Activated CD8-positive, alpha-beta T cell treated with anti-CD3 and anti-CD28 coated beads for 36 hours (primary cell): ENCODE measurements around the gene KCTD16. TPM values are rescaled to one million over a fixed set of nuclear protein-coding genes. Genes with fewer than 3 reads are reported as not detected.

Experiments used
- ATAC-seq: fragments of 200-7000 bp; cut with Tn5 transposase; one replicate; pipeline ENCODE4 v1.10.0; 2021; ENCODE audit warnings: mild to moderate bottlenecking, moderate library complexity
- CTCF ChIA-PET: fragments of 350-600 bp; sonication (Branson Sonifier 250); formaldehyde crosslinking; loops from one replicate; lab custom pipeline; 2021; ENCODE audit warnings: antibody characterized with exemption; lab: Charles Lee
- POLR2A ChIA-PET: fragments of 350-600 bp; sonication (Branson Sonifier 250); formaldehyde crosslinking; loops from one replicate; lab custom pipeline; 2021; ENCODE audit warnings: antibody characterized with exemption; lab: Charles Lee
- DNase-seq: peaks from one replicate; pipeline ENCODE4 v3.0.0-alpha.2; 2020
- H3K27ac Mint-ChIP-seq: one replicate; pipeline ENCODE4 v1.8.0; 2021; ENCODE audit warnings: mild to moderate bottlenecking, mixed read lengths
- H3K27me3 Mint-ChIP-seq: one replicate; pipeline ENCODE4 v1.8.0; 2021; ENCODE audit warnings: mixed read lengths
- H3K36me3 Mint-ChIP-seq: one replicate; pipeline ENCODE4 v1.8.0; 2021; ENCODE audit warnings: low read depth, mixed read lengths
- H3K4me1 Mint-ChIP-seq: one replicate; pipeline ENCODE4 v1.8.0; 2021; ENCODE audit warnings: low read depth, mixed read lengths
- H3K4me3 Mint-ChIP-seq: one replicate; pipeline ENCODE4 v1.8.0; 2021; ENCODE audit warnings: mild to moderate bottlenecking, moderate library complexity, mixed read lengths
- H3K9me3 Mint-ChIP-seq: one replicate; pipeline ENCODE4 v1.8.0; 2021; ENCODE audit warnings: mixed read lengths
- intact Hi-C: fragments of 100-400 bp; cut with micrococcal nuclease; formaldehyde crosslinking; loops from one replicate; pipeline ENCODE4 v1.10.0; 2022
- total RNA-seq, 2 experiments: library from RNA; stranded (reverse); gene quantifications; one replicate each; pipeline ENCODE4 v1.2.3, GENCODE V29; 2021
- TF ChIP-seq, protein P1 (sequence below): fragments of 200-600 bp; IDR thresholded peaks from one replicate; pipeline ENCODE4 v1.8.0; 2022; ENCODE audit warnings: antibody characterized with exemption, mild to moderate bottlenecking

Gene KCTD16
- total RNA-seq, 2 experiments from 2014 or later = 0.27 to 0.29 TPM

DNA sequence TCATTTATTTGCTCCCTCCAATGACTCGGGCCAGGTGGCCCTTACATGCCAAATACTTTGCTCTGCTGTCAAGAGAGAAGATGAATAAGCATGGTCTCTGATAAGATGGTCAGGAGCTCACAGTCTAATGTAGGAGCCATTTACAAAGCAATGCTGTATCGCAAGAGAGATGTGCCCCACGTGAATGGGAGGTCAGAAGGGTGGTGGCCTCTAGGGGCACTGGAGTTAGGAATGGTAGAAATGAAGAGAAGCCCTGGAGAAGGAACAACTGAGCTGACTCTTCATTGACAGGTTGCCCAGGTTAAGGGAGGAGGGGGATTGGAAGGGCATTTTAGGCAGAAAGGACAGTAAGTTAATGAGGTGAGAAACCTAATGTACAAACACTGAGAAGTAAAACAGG is 286.5 kb downstream of the KCTD16 start:
- H3K36me3 Mint-ChIP-seq = no peaks in the 10 kb centered on the region
- no peak for DNase-seq
- intact Hi-C loops = no loop called here
- ATAC-seq = no peak
- ChIA-PET POLR2A (no interaction called here), CTCF (no interaction called here)
- no peak overlapping the region for H3K27ac Mint-ChIP-seq
- no peak overlapping the region for H3K4me3 Mint-ChIP-seq
- H3K27me3 Mint-ChIP-seq = no peaks in the 10 kb centered on the region
- no peaks in the 10 kb centered on the region for H3K4me1 Mint-ChIP-seq
- TF ChIP-seq, protein P1, sequence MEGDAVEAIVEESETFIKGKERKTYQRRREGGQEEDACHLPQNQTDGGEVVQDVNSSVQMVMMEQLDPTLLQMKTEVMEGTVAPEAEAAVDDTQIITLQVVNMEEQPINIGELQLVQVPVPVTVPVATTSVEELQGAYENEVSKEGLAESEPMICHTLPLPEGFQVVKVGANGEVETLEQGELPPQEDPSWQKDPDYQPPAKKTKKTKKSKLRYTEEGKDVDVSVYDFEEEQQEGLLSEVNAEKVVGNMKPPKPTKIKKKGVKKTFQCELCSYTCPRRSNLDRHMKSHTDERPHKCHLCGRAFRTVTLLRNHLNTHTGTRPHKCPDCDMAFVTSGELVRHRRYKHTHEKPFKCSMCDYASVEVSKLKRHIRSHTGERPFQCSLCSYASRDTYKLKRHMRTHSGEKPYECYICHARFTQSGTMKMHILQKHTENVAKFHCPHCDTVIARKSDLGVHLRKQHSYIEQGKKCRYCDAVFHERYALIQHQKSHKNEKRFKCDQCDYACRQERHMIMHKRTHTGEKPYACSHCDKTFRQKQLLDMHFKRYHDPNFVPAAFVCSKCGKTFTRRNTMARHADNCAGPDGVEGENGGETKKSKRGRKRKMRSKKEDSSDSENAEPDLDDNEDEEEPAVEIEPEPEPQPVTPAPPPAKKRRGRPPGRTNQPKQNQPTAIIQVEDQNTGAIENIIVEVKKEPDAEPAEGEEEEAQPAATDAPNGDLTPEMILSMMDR = no peak
- peaks cover 2% of the 10 kb centered on the region for H3K9me3 Mint-ChIP-seq

DNA sequence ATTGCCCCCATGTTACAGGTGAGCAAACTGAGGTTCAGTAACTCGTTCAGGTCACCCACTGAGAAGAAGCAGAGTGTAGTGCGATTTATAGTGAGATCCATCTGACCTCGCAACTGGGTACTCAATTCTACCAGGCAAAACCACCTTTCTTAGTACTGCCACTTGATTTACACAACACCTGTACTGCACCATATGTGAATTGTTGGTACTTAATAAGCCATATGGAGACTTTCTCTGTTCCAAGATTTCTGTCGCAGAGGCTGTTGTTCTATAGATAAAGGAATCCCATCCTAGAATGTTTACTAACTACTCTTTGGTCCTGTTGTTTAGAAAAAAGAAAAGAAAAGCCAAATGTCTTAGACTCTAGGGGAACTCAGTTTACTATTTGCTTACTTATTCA is 287.5 kb downstream of the KCTD16 start:
- no peaks in the 10 kb centered on the region for H3K36me3 Mint-ChIP-seq
- ChIA-PET CTCF (no interaction called here), POLR2A (no interaction called here)
- no peaks in the 10 kb centered on the region for H3K4me1 Mint-ChIP-seq
- no peaks in the 10 kb centered on the region for H3K27me3 Mint-ChIP-seq
- TF ChIP-seq, protein P1 = no peak
- H3K27ac Mint-ChIP-seq = no peak overlapping the region
- DNase-seq = no peak
- intact Hi-C loops = no loop called here
- ATAC-seq = no peak
- H3K9me3 Mint-ChIP-seq = no peaks in the 10 kb centered on the region
- no peak overlapping the region for H3K4me3 Mint-ChIP-seq

DNA sequence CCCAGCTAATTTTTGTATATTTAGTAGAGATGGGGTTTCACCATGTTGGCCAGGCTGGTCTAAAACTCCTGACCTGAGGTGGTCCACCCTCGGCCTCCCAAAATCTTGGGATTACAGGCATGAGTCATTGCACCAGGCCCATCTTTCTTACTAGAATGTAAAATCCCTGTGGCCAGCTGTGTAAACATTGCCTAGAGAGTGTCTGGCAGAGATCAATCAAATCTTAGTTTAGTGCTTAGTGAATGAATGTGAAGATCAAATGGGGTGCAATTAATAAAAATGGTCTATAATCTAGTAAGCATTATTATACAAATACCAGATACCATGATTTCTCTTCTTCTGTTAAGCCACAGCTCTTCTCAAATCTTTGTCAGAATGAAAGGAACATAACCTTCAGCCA is 289.9 kb downstream of the KCTD16 start:
- ATAC-seq = no peak
- no peaks in the 10 kb centered on the region for H3K36me3 Mint-ChIP-seq
- CTCF ChIA-PET = no interaction called here
- no peak overlapping the region for H3K4me3 Mint-ChIP-seq
- no peaks in the 10 kb centered on the region for H3K4me1 Mint-ChIP-seq
- no peaks in the 10 kb centered on the region for H3K27me3 Mint-ChIP-seq
- intact Hi-C loops = no loop called here
- POLR2A ChIA-PET = no interaction called here
- DNase-seq = no peak
- no peaks in the 10 kb centered on the region for H3K9me3 Mint-ChIP-seq
- no peak overlapping the region for H3K27ac Mint-ChIP-seq
- TF ChIP-seq, protein P1 = no peak

DNA sequence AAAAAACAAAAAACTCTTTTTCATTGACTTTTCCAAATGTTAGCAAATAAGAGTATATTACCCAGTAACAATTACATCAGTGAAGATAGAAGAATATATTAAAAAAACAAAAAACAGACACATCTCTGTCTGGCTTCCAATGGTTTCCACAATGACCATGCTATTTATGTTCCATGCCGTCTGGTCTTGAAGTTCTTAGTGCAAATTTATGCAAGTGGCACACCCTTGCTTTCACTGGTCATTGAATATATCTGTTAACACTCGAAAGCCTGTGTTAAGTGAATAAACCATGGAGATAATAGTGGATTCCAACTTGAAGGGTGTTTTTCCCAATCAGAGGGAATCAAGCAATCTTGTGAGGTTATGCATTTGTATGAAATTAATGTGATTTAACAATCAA is 291.9 kb downstream of the KCTD16 start:
- intact Hi-C loops = no loop called here
- Mint-ChIP-seq H3K36me3 (no peaks in the 10 kb centered on the region), H3K4me3 (no peak overlapping the region), H3K27me3 (no peaks in the 10 kb centered on the region), H3K9me3 (no peaks in the 10 kb centered on the region), H3K4me1 (no peaks in the 10 kb centered on the region), H3K27ac (no peak overlapping the region)
- no peak for DNase-seq
- TF ChIP-seq, protein P1 = no peak
- POLR2A ChIA-PET = no interaction called here
- CTCF ChIA-PET = no interaction called here
- ATAC-seq = no peak

DNA sequence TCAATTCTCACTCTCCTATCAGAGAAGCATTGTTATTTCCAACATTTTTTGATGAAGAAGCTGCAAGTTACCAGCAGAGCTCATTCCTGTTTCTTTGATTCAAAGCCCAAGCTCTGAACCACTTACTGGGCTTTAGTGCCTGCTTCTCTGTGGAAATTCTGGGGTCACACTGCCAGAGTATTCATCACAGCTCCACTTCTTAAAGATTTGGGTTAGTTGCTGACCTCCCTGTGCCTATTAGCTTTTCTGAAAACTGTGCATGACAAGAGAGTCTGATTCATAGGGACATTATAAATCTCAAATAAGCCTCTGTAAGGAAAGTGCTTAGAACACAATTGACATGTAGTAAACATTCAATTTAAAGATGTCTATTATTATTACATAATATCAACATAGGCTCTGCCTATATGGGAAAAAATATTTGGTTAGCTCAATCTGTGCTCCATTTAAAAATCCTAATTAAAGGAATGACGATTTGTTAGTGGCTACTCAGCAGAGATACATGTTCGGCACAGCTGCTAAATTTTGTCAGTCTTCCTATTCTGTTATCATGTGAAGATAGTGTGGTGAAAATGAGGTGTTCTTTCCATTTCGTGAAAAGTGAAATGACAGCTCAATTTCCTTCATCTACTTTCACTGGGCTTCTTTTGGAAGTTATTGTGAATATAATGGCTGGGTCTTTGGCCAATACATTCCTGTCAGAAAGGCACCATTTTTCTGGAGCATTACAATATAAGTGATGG is 293.0 kb downstream of the KCTD16 start:
- intact Hi-C loops = no loop called here
- H3K9me3 Mint-ChIP-seq = no peaks in the 10 kb centered on the region
- no peaks in the 10 kb centered on the region for H3K36me3 Mint-ChIP-seq
- ATAC-seq = no peak
- no peak overlapping the region for H3K27ac Mint-ChIP-seq
- DNase-seq = no peak
- no peak overlapping the region for H3K4me3 Mint-ChIP-seq
- ChIA-PET CTCF (no interaction called here), POLR2A (no interaction called here)
- TF ChIP-seq, protein P1 = no peak
- H3K4me1 Mint-ChIP-seq = no peaks in the 10 kb centered on the region
- H3K27me3 Mint-ChIP-seq = no peaks in the 10 kb centered on the region
